Mononuclear cell (primary cell): ENCODE results near the gene ORM1. TPM values are rescaled to one million over a fixed set of nuclear protein-coding genes. Genes with fewer than 3 reads are reported as not detected.

Experiments
- H3K27me3 ChIP-seq: 2 replicates; pipeline ENCODE4 v1.6.0; 2011; ENCODE audit warnings: low read length, control low read depth; ENCODE audit not compliant: insufficient read depth
- H3K4me1 ChIP-seq: 2 replicates; pipeline ENCODE4 v1.5.1; 2011; ENCODE audit warnings: mild to moderate bottlenecking, low read length, control low read depth; ENCODE audit not compliant: insufficient read depth
- H3K4me3 ChIP-seq: 2 replicates; pipeline ENCODE4 v1.5.1; 2011; ENCODE audit warnings: mild to moderate bottlenecking, low read length, moderate library complexity
- H3K9me3 ChIP-seq: 2 replicates; pipeline ENCODE4 v1.5.1; 2011; ENCODE audit warnings: low read depth, mild to moderate bottlenecking, control low read depth, low read length
- total RNA-seq: library from RNA; depleted of rRNA; stranded (reverse); fragments of >200 nt; gene quantifications from one replicate; pipeline ENCODE4 v1.2.3, GENCODE V29; 2012

The ORM1 gene
- total RNA-seq, 1 donor: not detected

GRCh38 chr9:114283551-114284111 lies 39.3 kb upstream of the ORM1 start:
- Histone ChIP-seq H3K27me3 (no peaks in the 10 kb centered on the region), H3K4me1 (no peaks in the 10 kb centered on the region), H3K9me3 (no peaks in the 10 kb centered on the region), H3K4me3 (no peak overlapping the region)

DNA sequence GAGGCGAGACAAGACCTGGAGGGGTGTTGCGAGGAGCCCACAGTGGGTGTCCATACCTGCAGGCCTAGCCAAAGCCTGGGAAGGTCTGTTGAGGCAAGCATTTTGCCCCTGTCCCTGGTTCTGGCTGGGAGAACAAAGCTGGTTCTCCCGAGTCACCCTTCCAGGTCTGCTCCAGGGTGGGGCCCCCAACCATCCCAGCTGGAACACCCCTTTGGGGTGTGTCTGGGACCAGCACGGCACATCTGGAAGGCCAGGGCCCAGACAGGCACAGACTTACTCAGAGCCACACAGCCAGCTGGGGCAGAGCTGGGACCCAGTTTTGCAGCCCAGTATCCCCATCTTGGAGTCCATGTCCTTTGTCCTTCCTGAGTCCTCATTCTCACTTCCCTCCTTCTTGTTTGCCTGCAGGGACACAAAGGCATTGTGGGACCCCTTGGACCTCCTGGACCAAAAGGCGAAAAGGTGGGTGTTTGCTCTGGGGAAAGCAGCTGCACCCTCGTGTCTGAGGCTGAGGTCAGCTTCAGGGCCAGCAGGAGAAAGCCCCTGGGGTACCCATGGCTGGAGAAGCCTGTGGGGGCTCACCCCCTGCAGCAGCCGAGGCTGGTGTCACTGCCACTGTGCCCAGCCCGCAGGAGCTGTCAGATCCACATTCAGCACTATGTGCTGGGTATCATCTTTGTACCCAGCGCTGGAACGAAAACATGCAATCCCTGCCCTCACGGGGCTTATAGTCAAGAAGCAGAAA lies 38.4 kb upstream of the ORM1 start:
- Histone ChIP-seq H3K27me3 (no peaks in the 10 kb centered on the region), H3K4me3 (no peak overlapping the region), H3K4me1 (no peaks in the 10 kb centered on the region), H3K9me3 (no peaks in the 10 kb centered on the region)

DNA sequence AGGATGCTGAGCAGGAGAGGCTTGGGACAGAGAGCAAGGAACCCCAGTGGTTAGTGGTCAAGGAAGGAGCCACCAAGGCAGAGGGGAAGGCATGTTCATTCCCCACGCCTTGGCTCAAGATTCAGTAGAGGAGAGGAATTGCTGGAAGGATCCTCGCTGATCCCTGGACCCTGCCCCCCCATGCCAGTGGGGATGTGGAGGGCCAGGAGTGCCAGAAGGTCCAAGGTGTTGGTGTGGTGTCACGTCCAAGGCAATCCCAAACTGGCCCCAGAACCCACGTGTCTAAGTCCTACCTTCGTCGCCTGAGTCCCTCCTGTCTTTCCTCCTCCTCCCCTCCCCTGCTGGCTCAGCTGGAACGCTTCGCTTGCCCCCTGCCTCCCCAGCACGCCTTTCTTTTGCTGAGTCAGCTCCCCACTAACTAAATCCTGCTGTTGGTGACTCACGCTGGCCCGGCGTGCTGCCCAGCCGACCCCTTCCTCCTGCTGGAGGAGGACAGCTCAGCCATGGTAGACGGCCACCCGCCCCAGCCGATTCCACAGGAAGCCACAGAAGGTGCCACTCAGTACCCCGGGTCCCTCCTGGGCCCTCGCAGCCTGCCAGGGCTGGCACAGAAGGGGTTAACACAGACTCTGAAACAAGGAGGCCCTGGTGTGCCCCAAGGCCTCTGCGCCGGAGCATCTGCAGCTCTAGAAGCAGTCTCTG lies 37.6 kb upstream of the ORM1 start:
- H3K4me1 ChIP-seq: no peaks in the 10 kb centered on the region
- no peak overlapping the region for H3K4me3 ChIP-seq
- H3K27me3 ChIP-seq: no peaks in the 10 kb centered on the region
- H3K9me3 ChIP-seq: no peaks in the 10 kb centered on the region

DNA sequence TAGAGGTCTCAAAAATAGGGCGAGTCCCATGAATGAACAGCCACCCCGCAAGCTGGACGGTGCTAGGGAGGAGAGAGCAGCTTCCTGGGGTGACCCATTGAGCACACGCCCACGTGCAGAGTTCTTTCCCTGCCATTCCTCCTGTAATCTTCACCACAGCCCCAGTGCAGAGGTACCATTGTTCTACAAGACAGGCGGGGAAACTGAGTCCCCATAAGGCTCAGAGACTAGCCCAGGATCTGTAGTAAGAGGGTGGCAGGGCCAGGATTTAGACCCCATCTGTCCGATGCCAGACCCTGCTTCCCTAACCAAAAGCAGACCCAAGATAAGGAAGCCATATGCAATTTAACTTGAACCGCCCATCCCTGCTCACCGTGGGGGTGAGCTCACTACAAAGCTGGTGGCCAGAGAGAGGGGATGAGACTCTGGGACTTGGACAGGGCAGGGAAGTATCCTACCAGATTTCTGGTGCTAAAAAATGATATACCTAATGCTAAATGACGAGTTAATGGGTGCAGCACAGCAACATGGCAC lies 36.7 kb upstream of the ORM1 start:
- Histone ChIP-seq H3K9me3 (no peaks in the 10 kb centered on the region), H3K4me1 (no peaks in the 10 kb centered on the region), H3K27me3 (no peaks in the 10 kb centered on the region), H3K4me3 (no peak overlapping the region)

GRCh38 chr9:114287001-114287762 lies 35.7 kb upstream of the ORM1 start:
- no peaks in the 10 kb centered on the region for H3K9me3 ChIP-seq
- no peaks in the 10 kb centered on the region for H3K4me1 ChIP-seq
- no peaks in the 10 kb centered on the region for H3K27me3 ChIP-seq
- H3K4me3 ChIP-seq: no peak overlapping the region

DNA sequence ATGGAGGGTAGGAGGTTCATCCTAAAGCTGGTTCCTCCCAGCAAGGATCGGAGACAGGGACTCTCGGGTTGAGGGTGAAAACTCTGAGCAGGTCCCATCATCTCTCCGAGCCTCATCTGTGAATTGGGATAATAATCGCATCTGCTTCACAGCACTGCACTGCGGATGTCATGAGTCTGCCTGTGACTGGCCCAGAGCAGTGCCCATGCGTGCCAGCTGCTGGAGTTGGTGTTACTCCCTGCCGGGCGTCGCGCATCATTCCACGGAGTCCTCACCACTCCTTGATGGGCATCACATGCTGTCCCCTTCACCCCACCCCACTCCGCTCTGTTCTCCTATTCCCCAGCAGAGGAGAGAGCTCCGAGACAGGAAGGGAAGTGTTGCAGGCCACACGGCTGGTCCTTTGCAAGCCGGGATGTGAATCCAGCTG lies 35.1 kb upstream of the ORM1 start:
- H3K4me3 ChIP-seq: no peak overlapping the region
- no peaks in the 10 kb centered on the region for H3K4me1 ChIP-seq

GRCh38 chr9:114288193-114289091 lies 34.5 kb upstream of the ORM1 start:
- Histone ChIP-seq H3K9me3 (no peaks in the 10 kb centered on the region), H3K4me3 (no peak overlapping the region), H3K4me1 (no peaks in the 10 kb centered on the region), H3K27me3 (no peaks in the 10 kb centered on the region)

More for the DNA sequence above, 35.1 kb upstream of the ORM1 start:
- no peaks in the 10 kb centered on the region for H3K27me3 ChIP-seq
- H3K9me3 ChIP-seq: no peaks in the 10 kb centered on the region

GRCh38 chr9:114289106-114289505 lies 33.8 kb upstream of the ORM1 start:
- no peaks in the 10 kb centered on the region for H3K9me3 ChIP-seq
- no peaks in the 10 kb centered on the region for H3K27me3 ChIP-seq
- no peaks in the 10 kb centered on the region for H3K4me1 ChIP-seq
- no peak overlapping the region for H3K4me3 ChIP-seq

DNA sequence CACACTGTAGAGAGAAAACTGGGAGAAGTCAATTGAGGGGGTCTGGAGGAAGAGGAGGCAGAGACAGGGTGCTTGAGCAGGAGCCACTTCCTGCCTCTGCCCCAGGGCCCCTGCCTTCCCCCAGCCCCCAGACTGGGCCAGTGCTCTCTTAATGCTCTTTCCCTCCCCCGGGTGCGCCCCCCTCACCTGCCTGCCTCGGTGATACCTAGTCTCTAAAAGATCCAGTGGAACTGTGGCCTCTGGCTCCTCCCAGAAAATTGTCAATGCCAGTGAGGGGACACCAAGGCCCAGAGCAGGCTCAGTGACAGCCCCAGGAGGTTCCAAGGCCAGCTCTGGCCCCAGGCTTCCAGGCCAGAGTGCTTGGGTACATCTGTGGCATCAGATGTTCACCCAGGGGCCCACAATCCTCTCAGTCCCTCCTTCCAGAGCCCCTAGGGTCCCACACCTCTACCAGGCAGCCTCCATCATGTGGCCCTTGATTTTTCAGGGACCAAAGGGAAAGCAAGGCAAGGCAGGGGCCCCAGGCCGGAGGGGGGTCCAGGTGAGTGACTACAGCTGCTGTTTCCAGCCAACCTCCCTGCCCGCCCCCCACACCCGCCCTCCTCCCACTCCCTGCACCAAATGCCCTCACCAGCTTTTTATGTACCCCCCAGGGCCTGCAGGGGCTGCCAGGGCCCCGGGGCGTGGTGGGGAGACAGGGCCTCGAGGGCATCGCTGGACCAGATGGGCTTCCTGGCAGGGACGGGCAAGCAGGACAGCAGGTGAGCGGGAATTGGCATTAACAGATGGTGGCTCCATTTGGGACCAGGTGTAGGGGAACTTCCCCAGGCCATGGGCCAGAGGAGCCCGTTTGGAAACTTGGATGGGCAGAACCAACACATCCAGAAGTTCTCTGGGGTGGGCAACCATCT lies 33.1 kb upstream of the ORM1 start:
- no peaks in the 10 kb centered on the region for H3K4me1 ChIP-seq
- peaks cover 5% of the 10 kb centered on the region for H3K9me3 ChIP-seq
- H3K27me3 ChIP-seq: no peaks in the 10 kb centered on the region
- no peak overlapping the region for H3K4me3 ChIP-seq

- Histone ChIP-seq H3K27me3 (peaks cover 2% of the 10 kb centered on the region), H3K4me1 (no peaks in the 10 kb centered on the region), H3K9me3 (peaks cover 12% of the 10 kb centered on the region), H3K4me3 (no peak overlapping the region)
Measured at GRCh38 chr9:114290561-114290986, 32.3 kb upstream of the ORM1 start.

- peaks cover 12% of the 10 kb centered on the region for H3K9me3 ChIP-seq
- H3K4me3 ChIP-seq: no peak overlapping the region
- H3K27me3 ChIP-seq: peaks cover 2% of the 10 kb centered on the region
- H3K4me1 ChIP-seq: no peaks in the 10 kb centered on the region
Measured at GRCh38 chr9:114291064-114291474, 31.8 kb upstream of the ORM1 start.

DNA sequence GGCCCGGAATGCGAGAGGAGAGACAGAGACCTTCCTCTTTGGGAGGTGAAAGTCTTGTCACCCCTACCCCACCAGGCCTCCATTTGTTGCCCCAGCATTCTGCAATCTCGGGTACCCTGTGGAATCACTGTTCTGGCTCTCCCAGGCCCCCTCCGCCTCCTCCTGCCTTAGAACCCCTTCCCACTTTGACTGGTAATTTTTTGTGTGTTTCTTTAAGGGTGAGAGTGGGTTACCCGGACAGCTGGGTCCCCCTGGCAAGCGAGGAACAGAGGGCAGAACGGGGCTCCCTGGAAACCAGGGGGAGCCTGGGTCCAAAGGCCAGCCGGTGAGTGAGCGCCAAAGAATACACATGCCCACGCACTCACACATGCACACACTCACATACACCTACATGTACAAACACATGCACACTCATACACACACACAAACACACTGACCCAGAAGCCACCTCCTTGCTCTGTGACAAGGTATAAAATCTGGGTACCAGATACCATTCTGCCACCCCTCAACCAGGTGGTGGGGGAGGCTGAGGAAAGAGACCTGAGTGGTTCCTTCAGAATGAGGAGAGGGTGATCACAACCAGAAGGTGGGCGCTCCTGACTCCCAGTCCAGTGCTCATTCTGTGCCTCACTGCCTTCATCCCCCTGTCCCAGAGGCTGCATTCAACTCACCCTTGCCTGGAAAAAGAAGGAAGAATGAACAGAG lies 30.9 kb upstream of the ORM1 start:
- H3K4me3 ChIP-seq: no peak overlapping the region
- H3K27me3 ChIP-seq: peaks cover 6% of the 10 kb centered on the region
- H3K4me1 ChIP-seq: no peaks in the 10 kb centered on the region
- peaks cover 20% of the 10 kb centered on the region for H3K9me3 ChIP-seq

GRCh38 chr9:114294664-114295063 lies 28.2 kb upstream of the ORM1 start:
- Histone ChIP-seq H3K27me3 (peaks cover 9% of the 10 kb centered on the region), H3K9me3 (peaks cover 20% of the 10 kb centered on the region), H3K4me3 (no peak overlapping the region), H3K4me1 (no peaks in the 10 kb centered on the region)
